GM12878 (cell line): ENCODE data around the gene NBEA. TPM values are rescaled to one million over a fixed set of nuclear protein-coding genes. Genes with fewer than 3 reads are reported as not detected.

ENCODE experiments used
- ATAC-seq: fragments of 200-7000 bp; cut with Tn5 transposase; 3 replicates; pipeline ENCODE4 v1.9.1; 2020; ENCODE audit warnings: mild to moderate bottlenecking, moderate library complexity
- BruUV-seq: library from RNA; stranded (reverse); fragments of 400-500 nt; replicated peaks from 2 replicates; lab custom pipeline; 2021; lab: Mats Ljungman, UMichigan
- CTCF ChIA-PET: fragments of 300-600 bp; sonication (Branson Sonifier 250); formaldehyde crosslinking; extraction: SDS; loops from one replicate; lab custom pipeline; 2021; ENCODE audit warnings: inconsistent platforms; lab: Yijun Ruan, JAX
- POLR2A ChIA-PET: fragments of 350-600 bp; formaldehyde crosslinking; extraction: SDS; loops from one replicate; lab custom pipeline; 2021; ENCODE audit warnings: inconsistent platforms; lab: Charles Lee
- RAD21 ChIA-PET: fragments of 300-600 bp; sonication (Branson Sonifier 250); formaldehyde crosslinking; loops from one replicate; lab custom pipeline; 2023; ENCODE audit warnings: antibody characterized with exemption; ENCODE audit not compliant: unreplicated experiment; lab: Charles Lee
- SMC1A ChIA-PET: fragments of 300-600 bp; sonication (Branson Sonifier 250); formaldehyde crosslinking; loops from one replicate; lab custom pipeline; 2023; ENCODE audit not compliant: unreplicated experiment, uncharacterized antibody; lab: Charles Lee
- DNase-seq: peaks from one replicate; pipeline ENCODE4 v3.0.0-alpha.2; 2011; ENCODE audit warnings: low read depth, low spot score
- FAIRE-seq: peaks from 3 replicates; lab custom pipeline; 2011; peaks lifted over from hg19 to GRCh38; lab: Jason Lieb, UNC
- H2AFZ ChIP-seq: 2 replicates; pipeline ENCODE4 v1.6.0; 2011; ENCODE audit warnings: low read depth, low read length, control low read depth; ENCODE audit not compliant: control insufficient read depth
- H3K27ac ChIP-seq: 2 replicates; pipeline ENCODE4 v1.5.1; 2011; ENCODE audit warnings: control low read depth; ENCODE audit not compliant: control insufficient read depth, insufficient read depth
- H3K27me3 ChIP-seq, 2 experiments: replicated peaks in 1 of 2; 2 replicates each; pipeline versions ENCODE4 v1.6.0 to v1.6.1; 2011; ENCODE audit warnings: low read length in 1 of 2; ENCODE audit not compliant: control insufficient read depth in 2 of 2, insufficient read depth in 2 of 2
- H3K36me3 ChIP-seq, 2 experiments: 2 replicates each; pipeline ENCODE4 v1.5.1; 2011; ENCODE audit warnings: low read length in 1 of 2; ENCODE audit not compliant: control insufficient read depth in 2 of 2, insufficient read depth in 2 of 2
- H3K4me1 ChIP-seq: 2 replicates; pipeline ENCODE4 v1.6.1; 2011; ENCODE audit warnings: mild to moderate bottlenecking, low read length, moderate library complexity, mixed read lengths; ENCODE audit not compliant: control insufficient read depth, insufficient read depth
- H3K4me2 ChIP-seq: 2 replicates; pipeline ENCODE4 v1.6.0; 2011; ENCODE audit warnings: control low read depth; ENCODE audit not compliant: control insufficient read depth, insufficient read depth
- H3K4me3 ChIP-seq: fragments of 200-600 bp; sonication (generic); 2 replicates; pipeline ENCODE4 v1.5.1; 2016
- H3K79me2 ChIP-seq: 2 replicates; pipeline ENCODE4 v1.6.0; 2011; ENCODE audit warnings: low read length; ENCODE audit not compliant: control insufficient read depth, insufficient read depth
- H3K9ac ChIP-seq: 2 replicates; pipeline ENCODE4 v1.8.0; 2011; ENCODE audit warnings: low read length, control low read depth, mixed read lengths; ENCODE audit not compliant: control insufficient read depth, insufficient read depth
- H3K9me3 ChIP-seq: replicated peaks from 3 replicates; pipeline ENCODE4 v1.5.1; 2011; ENCODE audit warnings: mild to moderate bottlenecking, low read length; ENCODE audit not compliant: control insufficient read depth, insufficient read depth
- H4K20me1 ChIP-seq: 2 replicates; pipeline ENCODE4 v1.6.0; 2011; ENCODE audit not compliant: control insufficient read depth, insufficient read depth
- ATF7 ChIP-seq: fragments of 450-650 bp; IDR thresholded peaks from 2 replicates; pipeline ENCODE4 v1.6.1; 2016; ENCODE audit warnings: low read depth, mild to moderate bottlenecking
- CBFB ChIP-seq: IDR thresholded peaks from 2 replicates; pipeline ENCODE4 v1.6.1; 2016; ENCODE audit warnings: antibody characterized with exemption, low read depth
- EGR1 ChIP-seq, 2 experiments: IDR thresholded peaks; 1 replicate in 1 of 2; 2 replicates in 1 of 2; pipeline ENCODE4 v1.6.1; 2011 to 2012; ENCODE audit warnings: low read depth in 2 of 2, low read length in 2 of 2, borderline replicate concordance in 1 of 2, mild to moderate bottlenecking in 1 of 2, moderate library complexity in 1 of 2
- EZH2 ChIP-seq: IDR thresholded peaks from 2 replicates; pipeline ENCODE4 v1.6.1; 2012; ENCODE audit warnings: low read depth, mild to moderate bottlenecking, control low read depth, inconsistent platforms, low read length, borderline replicate concordance; ENCODE audit not compliant: control insufficient read depth
- GATAD2B ChIP-seq: fragments of 450-650 bp; conservative IDR thresholded peaks from 2 replicates; pipeline ENCODE4 v1.6.1; 2017; ENCODE audit warnings: low read depth, mild to moderate bottlenecking, moderate library complexity
- HSF1 ChIP-seq: fragments of 150-350 bp; IDR thresholded peaks from 2 replicates; pipeline ENCODE4 v1.6.1; 2014; ENCODE audit warnings: mild to moderate bottlenecking, low read depth, low read length
- JUNB ChIP-seq: IDR thresholded peaks from 2 replicates; pipeline ENCODE4 v1.6.1; 2016; ENCODE audit warnings: antibody characterized with exemption, mild to moderate bottlenecking
- KLF5 ChIP-seq: fragments of 450-650 bp; IDR thresholded peaks from 2 replicates; pipeline ENCODE4 v1.6.1; 2014; ENCODE audit warnings: mild to moderate bottlenecking; ENCODE audit not compliant: partially characterized antibody
- NFIC ChIP-seq: IDR thresholded peaks from 2 replicates; pipeline ENCODE4 v1.6.1; 2012; ENCODE audit warnings: low read depth, mild to moderate bottlenecking, inconsistent platforms, low read length, moderate library complexity
- SMAD1 ChIP-seq: fragments of 450-650 bp; IDR thresholded peaks from 2 replicates; pipeline ENCODE4 v1.6.1; 2018; ENCODE audit warnings: mild to moderate bottlenecking, low read depth; ENCODE audit not compliant: partially characterized antibody
- ZNF384 ChIP-seq: IDR thresholded peaks from 2 replicates; pipeline ENCODE4 v1.6.1; 2012; ENCODE audit warnings: low read depth, mild to moderate bottlenecking, low read length, improper control_type of control experiment, borderline replicate concordance
- ZSCAN29 ChIP-seq: fragments of 450-650 bp; IDR thresholded peaks from 2 replicates; pipeline ENCODE4 v1.6.1; 2017; ENCODE audit warnings: mild to moderate bottlenecking, moderate library complexity
- WGBS: methylation state at CpG from one replicate; pipeline ENCODE4 v1.1.6; 2016; ENCODE audit warnings: low lambda C conversion rate; ENCODE audit not compliant: insufficient replicate concordance, insufficient coverage; ENCODE audit errors: missing lambda C conversion rate; 5-methylcytosine and 5-hydroxymethylcytosine counted together
- in situ Hi-C: fragments of 300-500 bp; cut with MboI; formaldehyde crosslinking; loops from 9 replicates; pipeline ENCODE4 v1.14.3; 2018; ENCODE audit warnings: mixed read lengths
- intact Hi-C: fragments of 100-400 bp; cut with micrococcal nuclease; formaldehyde crosslinking; loops from one replicate; pipeline ENCODE4 v1.14.2; 2022; ENCODE audit not compliant: unreplicated experiment
- polyA plus RNA-seq, 11 experiments: library from polyadenylated mRNA; depleted of rRNA in 4 of 11; unstranded in 6 of 11; stranded (reverse) in 5 of 11; fragments of >200 nt; fragmentation: Nextera tagmentation in 4 of 11; fragmentation: Illumina TruSeq in 1 of 11; extraction: Ambion mirVana in 4 of 11; extraction: Trizol in 1 of 11; gene quantifications; 1 replicate in 1 of 11; 2 replicates in 10 of 11; pipeline versions ENCODE4 v1.2.1 to v1.2.3, GENCODE V29; 2011 to 2016; ENCODE audit warnings: inconsistent platforms in 2 of 11, missing spikeins in 2 of 11, low read depth in 1 of 11
- total RNA-seq, 4 experiments: library from RNA; depleted of rRNA in 3 of 4; stranded (reverse); fragments of >200 nt in 3 of 4; fragmentation: Illumina TruSeq in 1 of 4; extraction: Trizol in 1 of 4; gene quantifications; 2 replicates each; pipeline versions ENCODE4 v1.2.1 to v1.2.3, GENCODE V29; 2013 to 2021
- TF ChIP-seq, protein P1 (sequence below): fragments of 450-650 bp; conservative IDR thresholded peaks from 2 replicates; pipeline ENCODE4 v1.6.1; 2017; ENCODE audit warnings: mild to moderate bottlenecking, moderate library complexity
- TF ChIP-seq, protein P2 (sequence below): IDR thresholded peaks from 2 replicates; pipeline ENCODE4 v1.6.1; 2011; ENCODE audit warnings: borderline replicate concordance, low read depth, mild to moderate bottlenecking, moderate library complexity, mixed read lengths, low read length; ENCODE audit not compliant: insufficient read depth; ENCODE audit errors: extremely low read length

Gene NBEA
- total and polyA plus RNA-seq, 10 of the 15 experiments (the other 5 are each of a cell fraction or from before 2014, with no cell fraction given) = 0.23 to 3.6 (median 0.55) TPM

- H3K4me2 ChIP-seq = no peak overlapping the region
- H3K9me3 ChIP-seq = no peaks in the 10 kb centered on the region
- H3K79me2 ChIP-seq = no peaks in the 10 kb centered on the region
- H3K27ac ChIP-seq = no peak overlapping the region
- FAIRE-seq = no peak
- TF ChIP-seq ATF7 = no peak
- TF ChIP-seq ZNF384 = no peak
- TF ChIP-seq, all 136 proteins: peak for 0
- Histone ChIP-seq H2AFZ (no peak overlapping the region), H3K4me3 (no peak overlapping the region), H3K9ac (no peak overlapping the region), H3K27me3 (no peaks in the 10 kb centered on the region), H4K20me1 (no peaks in the 10 kb centered on the region), H3K4me1 (no peaks in the 10 kb centered on the region), H3K36me3 (no peaks in the 10 kb centered on the region)
- POLR2A ChIA-PET = interaction anchor here (0.6 kb wide), 1 partner anchor 145 kb away, joined by 3 read pairs; no protein-coding TSS in a partner anchor
- SMC1A ChIA-PET = interaction anchor here (1.9 kb wide), 1 partner anchor 15 kb away, joined by 4 read pairs; no protein-coding TSS in a partner anchor
- in situ Hi-C loops (no loop called here), intact Hi-C loops (no loop called here)
- RAD21 ChIA-PET = no interaction called here
- BruUV-seq = no TSS peak
- ATAC-seq = no peak
- CTCF ChIA-PET = no interaction called here
- DNase-seq = no peak
- WGBS = 48% methylated on average over 3 of the region's 3 CpGs
These were observed 47.3 kb upstream of the NBEA start for GRCh38 chr13:34894756-34895155.

DNA sequence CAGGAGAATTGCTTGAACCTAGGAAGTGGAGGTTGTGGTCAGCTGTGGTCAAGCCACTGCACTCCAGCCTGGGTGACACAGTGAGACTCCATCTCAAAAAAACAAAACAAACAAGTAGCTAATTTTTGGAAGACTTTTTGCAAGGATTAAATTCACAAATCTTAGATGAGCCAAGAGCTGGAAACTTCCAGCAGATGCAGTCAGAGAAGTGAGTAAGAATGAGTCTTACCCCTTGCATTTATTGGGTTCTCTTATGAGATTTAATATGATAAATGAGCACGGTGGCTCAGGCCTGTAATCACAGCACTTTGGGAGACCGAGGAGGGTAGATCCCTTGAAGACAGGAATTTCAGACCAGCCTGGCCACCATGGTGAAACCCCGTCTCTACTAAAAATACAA lies 44.9 kb upstream of the NBEA start:
- FAIRE-seq (no peak), DNase-seq (no peak), ATAC-seq (no peak)
- Histone ChIP-seq H4K20me1 (no peaks in the 10 kb centered on the region), H3K79me2 (no peaks in the 10 kb centered on the region), H3K27ac (no peak overlapping the region), H3K4me1 (no peaks in the 10 kb centered on the region), H3K4me3 (no peak overlapping the region), H3K27me3 (no peaks in the 10 kb centered on the region), H3K36me3 (no peaks in the 10 kb centered on the region), H2AFZ (no peak overlapping the region), H3K9me3 (no peaks in the 10 kb centered on the region), H3K9ac (no peak overlapping the region), H3K4me2 (no peak overlapping the region)
- SMC1A ChIA-PET = no interaction called here
- 26% methylated on average over 3 of the region's 3 CpGs for WGBS
- CTCF ChIA-PET = no interaction called here
- no TSS peak for BruUV-seq
- POLR2A ChIA-PET = no interaction called here
- intact Hi-C loops = no loop called here
- in situ Hi-C loops = no loop called here
- RAD21 ChIA-PET = no interaction called here
- TF ChIP-seq, protein P1, sequence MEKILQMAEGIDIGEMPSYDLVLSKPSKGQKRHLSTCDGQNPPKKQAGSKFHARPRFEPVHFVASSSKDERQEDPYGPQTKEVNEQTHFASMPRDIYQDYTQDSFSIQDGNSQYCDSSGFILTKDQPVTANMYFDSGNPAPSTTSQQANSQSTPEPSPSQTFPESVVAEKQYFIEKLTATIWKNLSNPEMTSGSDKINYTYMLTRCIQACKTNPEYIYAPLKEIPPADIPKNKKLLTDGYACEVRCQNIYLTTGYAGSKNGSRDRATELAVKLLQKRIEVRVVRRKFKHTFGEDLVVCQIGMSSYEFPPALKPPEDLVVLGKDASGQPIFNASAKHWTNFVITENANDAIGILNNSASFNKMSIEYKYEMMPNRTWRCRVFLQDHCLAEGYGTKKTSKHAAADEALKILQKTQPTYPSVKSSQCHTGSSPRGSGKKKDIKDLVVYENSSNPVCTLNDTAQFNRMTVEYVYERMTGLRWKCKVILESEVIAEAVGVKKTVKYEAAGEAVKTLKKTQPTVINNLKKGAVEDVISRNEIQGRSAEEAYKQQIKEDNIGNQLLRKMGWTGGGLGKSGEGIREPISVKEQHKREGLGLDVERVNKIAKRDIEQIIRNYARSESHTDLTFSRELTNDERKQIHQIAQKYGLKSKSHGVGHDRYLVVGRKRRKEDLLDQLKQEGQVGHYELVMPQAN = no peak
- TF ChIP-seq NFIC = no peak
- TF ChIP-seq HSF1 = no peak
- no peak for TF ChIP-seq EZH2
- no peak for TF ChIP-seq EGR1 (IDR thresholded peaks at IDR 0.05; ENCODE audit: borderline replicate concordance in 1 of 2, low read depth in 2 of 2, low read length in 2 of 2)
- no peak for TF ChIP-seq ZSCAN29
- no peak for TF ChIP-seq SMAD1
- TF ChIP-seq GATAD2B = no peak
- TF ChIP-seq KLF5 = no peak
- TF ChIP-seq, protein P2, sequence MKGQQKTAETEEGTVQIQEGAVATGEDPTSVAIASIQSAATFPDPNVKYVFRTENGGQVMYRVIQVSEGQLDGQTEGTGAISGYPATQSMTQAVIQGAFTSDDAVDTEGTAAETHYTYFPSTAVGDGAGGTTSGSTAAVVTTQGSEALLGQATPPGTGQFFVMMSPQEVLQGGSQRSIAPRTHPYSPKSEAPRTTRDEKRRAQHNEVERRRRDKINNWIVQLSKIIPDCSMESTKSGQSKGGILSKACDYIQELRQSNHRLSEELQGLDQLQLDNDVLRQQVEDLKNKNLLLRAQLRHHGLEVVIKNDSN = no peak
- TF ChIP-seq CBFB = no peak
- TF ChIP-seq JUNB = no peak
